Activated T-cell treated with anti-CD3 and anti-CD28 coated beads, Interleukin-2, amount 50 U/mL, for 72 hours (primary cell): ENCODE measurements around the gene FUT1. TPM values are rescaled to one million over a fixed set of nuclear protein-coding genes. Genes with fewer than 3 reads are reported as not detected.
"Not testable (repeated sequence)": the region's sequence is repeated elsewhere in the genome, so short reads cannot be mapped to it uniquely, and the experiment has no call there.

Source experiments
- ATAC-seq, 2 donors: fragments of 150-1000 bp; cut with Tn5 transposase; replicated peaks in 1 of 2; 2 replicates each; pipeline ENCODE4 v1.10.0; 2021; ENCODE audit warnings: moderate library complexity in 2 of 2, mild to moderate bottlenecking in 1 of 2
- DNase-seq, 2 donors: peaks; one replicate each; pipeline ENCODE4 v3.0.0; 2021 to 2022; ENCODE audit warnings: mixed read lengths in 1 of 2
- H3K27ac Mint-ChIP-seq: one replicate; pipeline ENCODE4 v1.8.0; 2022; ENCODE audit warnings: mild to moderate bottlenecking, moderate library complexity, mixed read lengths
- H3K27me3 Mint-ChIP-seq: one replicate; pipeline ENCODE4 v1.8.0; 2022; ENCODE audit warnings: low read depth, mixed read lengths
- H3K36me3 Mint-ChIP-seq, 2 donors: one replicate each; pipeline ENCODE4 v1.8.0; 2022; ENCODE audit warnings: mixed read lengths in 2 of 2, mild to moderate bottlenecking in 1 of 2; ENCODE audit not compliant: insufficient read depth in 2 of 2
- H3K4me1 Mint-ChIP-seq: one replicate; pipeline ENCODE4 v1.8.0; 2022; ENCODE audit warnings: low read depth, mixed read lengths
- H3K4me3 Mint-ChIP-seq, 2 donors: one replicate each; pipeline ENCODE4 v1.8.0; 2022; ENCODE audit warnings: mild to moderate bottlenecking in 2 of 2, mixed read lengths in 2 of 2, moderate library complexity in 2 of 2
- H3K9me3 Mint-ChIP-seq, 2 donors: one replicate each; pipeline ENCODE4 v1.8.0; 2022; ENCODE audit warnings: mixed read lengths in 2 of 2
- total RNA-seq, 2 donors: library from RNA; stranded (reverse); gene quantifications; one replicate each; pipeline ENCODE4 v1.2.3, GENCODE V29; 2022

Gene FUT1
- total RNA-seq, 2 donors from 2014 or later: 0.29 to 0.32 TPM

DNA sequence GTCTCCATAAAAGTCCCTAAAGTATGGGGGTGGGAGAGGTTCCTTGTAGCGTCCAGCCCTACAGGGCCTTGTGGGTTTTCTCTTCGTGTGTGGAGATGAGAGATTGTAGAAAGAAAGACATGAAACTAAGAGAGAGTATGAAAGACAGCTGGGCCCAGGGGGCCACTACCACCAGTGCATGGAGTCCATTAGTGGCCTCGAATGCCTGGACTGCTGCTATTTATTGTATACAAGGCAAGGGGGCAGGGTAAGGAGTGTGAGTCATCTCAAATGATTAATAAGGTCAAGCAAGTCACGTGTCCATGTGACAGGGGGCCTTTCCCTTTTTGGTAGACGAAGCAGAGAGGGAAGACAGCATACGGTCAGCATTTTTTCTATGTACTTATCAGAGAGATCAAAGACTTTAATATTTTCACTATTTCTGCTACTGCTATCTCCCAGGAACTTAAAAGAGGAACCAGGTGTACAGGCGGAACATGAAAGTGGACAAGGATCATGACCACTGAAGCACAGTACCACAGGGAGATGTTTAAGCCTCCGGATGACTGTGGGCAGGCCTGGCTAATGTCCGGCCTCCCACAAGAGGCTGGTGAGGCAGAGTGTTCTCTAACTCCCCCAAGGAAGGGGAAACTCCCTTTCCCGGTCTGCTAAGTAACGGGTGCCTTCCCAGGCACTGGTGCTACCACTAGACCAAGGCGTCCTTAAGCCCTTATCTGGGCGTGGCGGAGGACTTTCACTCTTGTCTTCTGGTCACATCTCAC is 28.4 kb upstream of the FUT1 start:
- no peaks in the 10 kb centered on the region for H3K27me3 Mint-ChIP-seq
- peaks cover 5% of the 10 kb centered on the region for H3K4me1 Mint-ChIP-seq
- H3K27ac Mint-ChIP-seq: no peak overlapping the region
- H3K36me3 Mint-ChIP-seq: no peaks in the 10 kb centered on the region
- no peak overlapping the region for H3K4me3 Mint-ChIP-seq
- ATAC-seq (no peak), DNase-seq (no peak)
- H3K9me3 Mint-ChIP-seq: no peaks in the 10 kb centered on the region

GRCh38 chr19:48779636-48780035 is 27.2 kb upstream of the FUT1 start:
- Mint-ChIP-seq H3K4me1 (peaks cover 5% of the 10 kb centered on the region), H3K27me3 (no peaks in the 10 kb centered on the region), H3K9me3 (no peaks in the 10 kb centered on the region), H3K4me3 (no peak overlapping the region), H3K27ac (no peak overlapping the region), H3K36me3 (no peaks in the 10 kb centered on the region)
- DNase-seq (no peak), ATAC-seq (no peak)

DNA sequence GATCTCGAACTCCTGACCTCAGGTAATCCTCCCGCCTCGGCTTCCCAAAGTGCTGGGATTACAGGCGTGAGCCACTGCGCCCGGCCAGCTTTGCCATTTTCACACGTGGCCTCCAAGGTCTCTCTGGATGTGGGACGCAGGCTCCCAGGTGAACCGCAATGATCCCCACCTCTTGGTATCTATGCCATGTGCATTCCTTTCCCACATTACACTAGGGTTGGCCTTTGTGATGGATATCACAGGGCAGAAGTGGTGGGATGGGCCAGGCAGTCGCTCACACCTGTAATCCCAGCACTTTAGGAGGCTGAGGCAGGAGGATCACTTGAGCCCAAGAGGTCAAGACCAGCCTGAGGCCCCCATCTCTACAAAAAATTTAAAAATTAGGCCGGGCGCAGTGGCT is 25.3 kb upstream of the FUT1 start:
- no peak for DNase-seq

DNA sequence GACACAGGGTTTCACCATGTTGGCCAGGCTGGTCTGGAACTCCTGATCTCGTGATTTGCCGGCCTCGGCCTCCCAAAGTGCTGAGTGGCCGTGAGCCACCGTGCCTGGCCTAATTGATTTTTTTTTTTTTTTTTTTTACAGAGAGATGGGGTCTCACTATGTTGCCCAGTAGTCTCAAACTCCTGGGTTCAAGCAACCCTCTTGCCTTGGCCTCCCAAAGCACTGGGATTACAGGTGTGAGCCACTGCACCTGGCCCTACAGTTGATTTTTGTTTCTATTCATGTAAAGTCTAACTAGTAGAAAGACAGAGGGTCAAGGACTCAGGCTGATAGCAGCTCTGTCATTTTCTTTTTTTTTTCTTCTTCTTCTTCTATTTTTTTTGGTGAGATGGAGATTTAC is 24.7 kb upstream of the FUT1 start:
- H3K36me3 Mint-ChIP-seq: no peaks in the 10 kb centered on the region
- DNase-seq: no peak
- ATAC-seq: no peak
- peaks cover under 1% of the 10 kb centered on the region for H3K4me1 Mint-ChIP-seq
- no peaks in the 10 kb centered on the region for H3K9me3 Mint-ChIP-seq
- no peak overlapping the region for H3K27ac Mint-ChIP-seq
- H3K4me3 Mint-ChIP-seq: no peak overlapping the region
- no peaks in the 10 kb centered on the region for H3K27me3 Mint-ChIP-seq

More for the DNA sequence above, 25.3 kb upstream of the FUT1 start:
- Mint-ChIP-seq H3K4me3 (no peak overlapping the region), H3K27ac (no peak overlapping the region), H3K36me3 (no peaks in the 10 kb centered on the region), H3K27me3 (no peaks in the 10 kb centered on the region), H3K4me1 (peaks cover 5% of the 10 kb centered on the region), H3K9me3 (no peaks in the 10 kb centered on the region)
- no peak for ATAC-seq

DNA sequence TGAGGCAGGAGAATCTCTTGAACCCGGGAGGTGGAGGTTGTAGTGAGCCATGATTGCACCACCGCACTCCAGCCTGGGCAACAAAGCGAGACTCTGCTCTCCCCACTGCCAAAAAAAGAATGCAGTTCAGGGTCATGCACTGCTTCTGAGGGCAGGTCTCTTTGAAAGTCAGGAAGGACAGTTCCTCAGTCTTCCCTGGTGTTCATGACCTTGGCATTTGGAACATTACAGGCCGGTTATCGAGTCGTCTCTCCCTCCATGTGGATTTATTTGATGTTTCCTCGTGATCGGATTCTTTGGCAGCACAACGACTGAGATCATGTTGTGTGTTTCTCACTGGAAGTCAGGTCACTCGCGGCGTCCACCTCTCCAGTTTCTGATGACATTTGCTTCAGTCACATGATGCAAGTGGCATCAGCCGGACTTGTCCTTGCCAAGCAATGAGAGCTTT is 20.1 kb upstream of the FUT1 start:
- Mint-ChIP-seq H3K27me3 (peaks cover 15% of the 10 kb centered on the region), H3K4me3 (no peak overlapping the region), H3K9me3 (no peaks in the 10 kb centered on the region), H3K4me1 (no peaks in the 10 kb centered on the region), H3K27ac (no peak overlapping the region), H3K36me3 (no peaks in the 10 kb centered on the region)
- DNase-seq (no peak), ATAC-seq (no peak)

- no peaks in the 10 kb centered on the region for H3K36me3 Mint-ChIP-seq
- ATAC-seq (no peak), DNase-seq (no peak)
- H3K4me1 Mint-ChIP-seq: no peaks in the 10 kb centered on the region
- H3K4me3 Mint-ChIP-seq: no peak overlapping the region
- H3K27me3 Mint-ChIP-seq: peaks cover 15% of the 10 kb centered on the region
- no peaks in the 10 kb centered on the region for H3K9me3 Mint-ChIP-seq
- no peak overlapping the region for H3K27ac Mint-ChIP-seq
Measured at GRCh38 chr19:48770734-48771472, 18.5 kb upstream of the FUT1 start.

DNA sequence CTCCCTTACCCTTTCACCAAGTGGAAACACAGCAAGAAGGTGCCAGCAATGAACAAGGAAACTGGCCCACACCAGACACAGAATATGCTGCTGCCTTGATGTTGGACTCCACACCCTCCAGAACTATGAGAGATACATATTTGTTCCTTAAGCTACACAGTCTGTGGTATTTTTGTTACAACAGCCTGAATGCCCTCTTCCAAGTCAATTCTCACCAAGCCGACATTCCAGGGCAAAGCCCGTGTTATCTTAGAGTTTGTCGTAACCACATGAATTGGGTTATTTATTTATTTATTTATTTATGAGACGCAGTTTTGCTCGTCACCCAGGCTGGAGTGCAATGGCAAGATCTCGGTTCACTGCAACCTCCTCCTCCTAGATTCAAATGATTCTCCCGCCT is 17.8 kb upstream of the FUT1 start:
- Mint-ChIP-seq H3K9me3 (no peaks in the 10 kb centered on the region), H3K27me3 (peaks cover 15% of the 10 kb centered on the region), H3K36me3 (no peaks in the 10 kb centered on the region), H3K4me1 (no peaks in the 10 kb centered on the region), H3K4me3 (no peak overlapping the region), H3K27ac (no peak overlapping the region)
- no peak for DNase-seq
- ATAC-seq: no peak

DNA sequence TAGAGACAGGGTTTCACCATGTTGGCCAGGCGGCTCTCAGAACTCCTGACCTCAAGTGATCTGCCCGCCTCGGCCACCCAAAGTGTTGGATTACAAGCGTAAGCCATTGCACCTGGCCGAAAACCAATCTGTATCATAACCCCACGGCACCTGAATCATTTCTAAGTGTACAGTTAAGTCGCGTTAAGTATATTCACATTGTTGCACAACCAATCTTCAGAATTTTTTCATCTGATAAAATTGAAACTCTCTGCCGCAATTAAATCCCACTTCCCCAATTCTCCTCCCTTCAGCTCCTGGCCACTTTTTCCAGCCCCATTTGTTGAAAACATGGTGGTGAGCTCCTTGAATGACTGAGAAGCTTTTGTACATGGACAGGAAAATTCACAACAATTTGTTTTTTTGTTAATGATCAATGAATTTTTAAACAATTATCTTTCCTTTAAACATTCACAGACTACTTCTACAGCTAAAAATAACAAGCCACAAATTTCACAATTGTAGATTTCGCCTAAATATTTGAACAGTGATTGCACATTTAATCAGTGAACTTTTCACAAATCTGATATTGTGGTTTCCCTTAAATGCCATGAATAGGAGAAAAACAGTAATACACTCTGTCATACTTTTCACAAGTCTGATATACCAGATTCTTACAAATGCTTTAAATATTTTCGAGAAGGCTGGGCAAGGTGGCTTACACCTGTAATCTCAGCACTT is 16.7 kb upstream of the FUT1 start:
- Mint-ChIP-seq H3K27ac (no peak overlapping the region), H3K4me1 (no peaks in the 10 kb centered on the region), H3K9me3 (no peaks in the 10 kb centered on the region), H3K27me3 (peaks cover 15% of the 10 kb centered on the region), H3K36me3 (no peaks in the 10 kb centered on the region), H3K4me3 (no peak overlapping the region)
- ATAC-seq (no peak), DNase-seq (no peak)

GRCh38 chr19:48768171-48768753 is 15.8 kb upstream of the FUT1 start:
- not testable (repeated sequence) for H3K36me3 Mint-ChIP-seq, H3K4me3 Mint-ChIP-seq, DNase-seq, H3K27ac Mint-ChIP-seq, H3K4me1 Mint-ChIP-seq, H3K9me3 Mint-ChIP-seq, ATAC-seq
- peaks cover 15% of the 10 kb centered on the region for H3K27me3 Mint-ChIP-seq

DNA sequence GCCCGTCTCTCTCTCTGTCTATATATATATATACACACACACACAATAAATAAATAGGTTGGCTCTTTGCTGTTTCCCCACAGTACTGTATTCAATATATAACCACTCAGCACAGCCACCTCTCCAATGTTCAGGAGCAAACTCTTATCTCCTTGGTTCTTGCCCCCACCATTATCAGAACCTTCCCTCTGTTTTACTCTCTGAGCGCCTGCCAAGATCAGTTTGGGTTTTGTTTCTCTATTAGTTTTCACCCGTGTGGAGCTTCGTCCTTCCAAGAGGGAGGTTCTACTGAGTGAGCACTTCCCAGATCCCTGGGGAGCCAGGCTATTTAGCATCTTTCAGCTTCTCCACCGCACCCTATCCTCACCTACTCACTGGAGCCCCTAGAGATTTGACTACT is 13.4 kb upstream of the FUT1 start:
- H3K4me1 Mint-ChIP-seq: not testable (repeated sequence)

GRCh38 chr19:48760504-48761205 is 8.2 kb upstream of the FUT1 start:
- Mint-ChIP-seq H3K4me3 (no peak overlapping the region), H3K36me3 (no peaks in the 10 kb centered on the region), H3K9me3 (no peaks in the 10 kb centered on the region), H3K27me3 (peaks cover 20% of the 10 kb centered on the region), H3K27ac (peak overlapping the region; percentile 7), H3K4me1 (peaks cover 9% of the 10 kb centered on the region)
- DNase-seq (no peak), ATAC-seq (peak in 1 of 2 donors; percentile 47)

More for the DNA sequence above, 13.4 kb upstream of the FUT1 start:
- H3K4me3 Mint-ChIP-seq, H3K9me3 Mint-ChIP-seq, H3K27ac Mint-ChIP-seq, DNase-seq, ATAC-seq, H3K36me3 Mint-ChIP-seq: not testable (repeated sequence)
- H3K27me3 Mint-ChIP-seq: peaks cover 27% of the 10 kb centered on the region

GRCh38 chr19:48757741-48758144 is 5.3 kb upstream of the FUT1 start:
- no peak for DNase-seq
- no peak for ATAC-seq
- Mint-ChIP-seq H3K27ac (no peak overlapping the region), H3K9me3 (no peaks in the 10 kb centered on the region), H3K36me3 (no peaks in the 10 kb centered on the region), H3K4me1 (peaks cover 23% of the 10 kb centered on the region), H3K27me3 (peaks cover 37% of the 10 kb centered on the region), H3K4me3 (no peak overlapping the region)
